ENCODE data around the gene RAP1GDS1.
A peak's percentile ranks its signal among the peaks of the same experiment; 100 is the strongest.
"Not testable (repeated sequence)": the region's sequence is repeated elsewhere in the genome, so short reads cannot be mapped to it uniquely, and the experiment has no call there.

RAP1GDS1 gene

GRCh38 chr4:98359646-98360045 is 98.5 kb downstream of the RAP1GDS1 start:
- H3K27me3 Mint-ChIP-seq = no peaks in the 10 kb centered on the region
- no peak overlapping the region for H3K27ac Mint-ChIP-seq
- peaks cover 11% of the 10 kb centered on the region for H3K4me1 Mint-ChIP-seq
- no peak overlapping the region for H3K4me3 Mint-ChIP-seq
- peaks cover 42% of the 10 kb centered on the region for H3K36me3 Mint-ChIP-seq
- H3K9me3 Mint-ChIP-seq = peaks cover 5% of the 10 kb centered on the region

DNA sequence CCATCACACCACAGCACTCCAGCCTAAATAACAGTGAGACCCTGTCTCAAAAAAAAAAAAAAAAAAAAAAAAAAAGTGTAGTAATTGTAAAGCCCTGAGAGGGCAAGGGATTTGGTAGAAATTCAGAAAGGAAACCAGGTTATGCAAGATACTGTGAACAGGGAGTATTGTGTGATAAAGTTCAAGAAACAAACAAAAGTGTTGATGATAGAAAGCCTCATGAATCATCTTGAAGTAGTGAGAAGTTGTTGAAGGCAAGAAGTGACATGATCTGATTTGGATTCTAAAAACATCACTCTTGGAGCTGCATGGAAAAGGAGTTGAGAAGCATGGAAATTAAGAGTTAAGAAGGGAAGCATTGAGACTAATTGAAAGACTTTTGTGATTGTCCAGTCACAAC is 102.2 kb downstream of the RAP1GDS1 start:
- Mint-ChIP-seq H3K4me3 (no peak overlapping the region), H3K9me3 (peaks cover 5% of the 10 kb centered on the region), H3K27ac (no peak overlapping the region), H3K4me1 (peaks cover 8% of the 10 kb centered on the region), H3K36me3 (peaks cover 54% of the 10 kb centered on the region), H3K27me3 (no peaks in the 10 kb centered on the region)

DNA sequence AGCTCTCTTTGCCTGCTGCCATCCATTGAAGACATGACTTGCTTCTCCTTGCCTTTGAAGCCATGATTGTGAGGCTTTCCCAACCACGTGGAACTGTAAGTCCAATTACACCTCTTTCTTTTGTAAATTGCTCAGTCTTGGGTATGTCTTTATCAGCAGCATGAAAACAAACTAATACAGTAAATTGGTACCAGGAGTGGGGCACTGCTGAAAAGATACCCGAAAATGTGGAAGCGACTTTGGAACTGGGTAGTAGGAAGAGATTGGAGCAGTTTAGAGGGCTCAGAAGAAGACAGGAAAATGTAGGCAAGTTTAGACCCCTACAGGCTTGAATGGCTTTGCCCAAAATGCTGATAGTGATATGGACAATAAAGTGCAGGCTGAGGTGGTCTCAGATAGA is 105.1 kb downstream of the RAP1GDS1 start:
- H3K27ac Mint-ChIP-seq, H3K4me1 Mint-ChIP-seq, H3K4me3 Mint-ChIP-seq, H3K9me3 Mint-ChIP-seq, H3K27me3 Mint-ChIP-seq: not testable (repeated sequence)
- H3K36me3 Mint-ChIP-seq = peaks cover 60% of the 10 kb centered on the region

DNA sequence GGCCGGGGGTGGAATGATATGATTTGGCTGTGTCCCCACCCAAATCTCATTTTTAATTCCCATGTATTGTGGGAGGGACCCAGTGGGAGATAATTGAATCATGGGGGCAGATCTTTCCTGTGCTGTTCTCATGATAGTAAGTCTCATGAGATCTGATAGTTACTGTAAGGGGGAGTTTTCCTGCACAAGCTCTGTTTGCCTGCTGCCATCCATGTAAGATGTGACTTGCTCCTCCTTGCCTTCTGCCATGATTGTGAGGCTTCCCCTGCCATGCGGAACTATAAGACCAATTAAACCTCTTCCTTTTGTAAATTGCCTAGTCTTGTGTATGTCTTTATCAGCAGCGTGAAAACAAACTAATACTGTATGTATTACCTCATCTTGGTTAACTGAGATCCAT is 106.8 kb downstream of the RAP1GDS1 start:
- not testable (repeated sequence) for H3K9me3 Mint-ChIP-seq, H3K27me3 Mint-ChIP-seq, H3K4me3 Mint-ChIP-seq, H3K27ac Mint-ChIP-seq, H3K4me1 Mint-ChIP-seq
- peaks cover 51% of the 10 kb centered on the region for H3K36me3 Mint-ChIP-seq

GRCh38 chr4:98369322-98369721 is 108.1 kb downstream of the RAP1GDS1 start:
- Mint-ChIP-seq H3K4me1 (no peaks in the 10 kb centered on the region), H3K27ac (no peak overlapping the region), H3K27me3 (no peaks in the 10 kb centered on the region), H3K4me3 (no peak overlapping the region), H3K9me3 (no peaks in the 10 kb centered on the region), H3K36me3 (peaks cover 48% of the 10 kb centered on the region)

DNA sequence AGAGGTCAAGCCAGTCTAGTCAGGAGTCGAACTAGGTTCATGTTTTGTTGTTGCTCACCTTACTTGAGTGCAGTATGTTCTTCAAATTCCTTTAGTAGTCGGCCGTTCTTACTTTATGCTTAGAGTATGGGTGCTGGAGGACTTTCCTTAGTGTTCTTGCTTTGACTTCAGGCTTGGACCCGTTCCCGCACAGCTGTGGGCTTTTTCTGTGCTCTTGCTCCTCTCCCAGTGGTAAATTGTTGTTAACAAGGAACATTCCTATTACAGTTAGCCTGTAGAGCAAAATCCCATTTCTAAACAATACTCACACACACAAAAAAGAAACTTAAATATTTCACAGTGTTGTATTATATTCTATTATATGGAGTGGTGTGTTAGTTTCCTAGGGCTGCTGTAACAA is 113.5 kb downstream of the RAP1GDS1 start:
- Mint-ChIP-seq H3K27ac (no peak overlapping the region), H3K9me3 (no peaks in the 10 kb centered on the region), H3K4me3 (no peak overlapping the region), H3K4me1 (peaks cover 7% of the 10 kb centered on the region), H3K36me3 (peaks cover 21% of the 10 kb centered on the region), H3K27me3 (no peaks in the 10 kb centered on the region)

DNA sequence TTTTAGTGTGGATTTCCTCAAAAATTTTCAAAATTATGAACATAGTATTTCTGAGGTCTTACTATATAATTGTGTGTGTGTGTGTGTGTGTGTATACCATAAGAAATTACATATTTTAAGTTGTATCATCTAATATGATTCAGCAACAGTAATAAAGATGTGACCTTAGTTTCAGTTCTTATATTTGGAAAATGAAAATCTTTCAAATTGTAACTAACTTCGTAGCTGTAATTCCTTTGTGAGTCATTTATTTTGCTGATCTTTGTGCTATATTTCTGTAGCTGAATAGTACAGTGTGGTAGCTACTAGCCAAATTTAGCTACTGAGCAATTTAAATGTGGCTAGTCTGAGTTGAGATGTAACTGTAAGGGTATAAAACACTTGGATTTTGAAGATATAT is 116.4 kb downstream of the RAP1GDS1 start:
- Mint-ChIP-seq H3K9me3 (no peaks in the 10 kb centered on the region), H3K36me3 (peaks cover 14% of the 10 kb centered on the region), H3K27me3 (no peaks in the 10 kb centered on the region), H3K27ac (peak overlapping the region; percentile 24), H3K4me3 (no peak overlapping the region), H3K4me1 (peaks cover 7% of the 10 kb centered on the region)

DNA sequence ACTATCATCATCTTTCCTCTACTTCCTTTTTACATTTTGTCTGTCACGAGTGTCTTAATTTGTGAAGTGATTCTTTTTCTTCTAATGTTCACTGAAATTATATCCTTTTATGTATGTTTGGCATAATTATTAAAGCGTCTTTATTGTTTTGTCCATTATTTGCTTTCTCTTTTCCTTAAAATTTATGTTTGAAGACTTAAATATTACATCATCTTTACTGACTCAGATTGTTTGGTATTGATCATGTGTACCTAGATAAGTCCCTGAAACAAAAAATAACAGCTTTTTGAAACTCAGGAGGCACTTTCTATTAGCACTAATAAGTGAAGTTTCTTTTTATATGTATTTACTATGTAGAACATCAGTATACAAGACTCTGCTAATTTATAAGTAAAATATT is 120.1 kb downstream of the RAP1GDS1 start:
- Mint-ChIP-seq H3K36me3 (peaks cover 1% of the 10 kb centered on the region), H3K9me3 (no peaks in the 10 kb centered on the region), H3K4me1 (peaks cover 7% of the 10 kb centered on the region), H3K27me3 (no peaks in the 10 kb centered on the region), H3K4me3 (no peak overlapping the region), H3K27ac (no peak overlapping the region)

- peaks cover 1% of the 10 kb centered on the region for H3K36me3 Mint-ChIP-seq
- no peak overlapping the region for H3K27ac Mint-ChIP-seq
- no peak overlapping the region for H3K4me3 Mint-ChIP-seq
- H3K4me1 Mint-ChIP-seq = no peaks in the 10 kb centered on the region
- H3K9me3 Mint-ChIP-seq = no peaks in the 10 kb centered on the region
- no peaks in the 10 kb centered on the region for H3K27me3 Mint-ChIP-seq
Observed at GRCh38 chr4:98383431-98384106, 122.4 kb downstream of the RAP1GDS1 start.

DNA sequence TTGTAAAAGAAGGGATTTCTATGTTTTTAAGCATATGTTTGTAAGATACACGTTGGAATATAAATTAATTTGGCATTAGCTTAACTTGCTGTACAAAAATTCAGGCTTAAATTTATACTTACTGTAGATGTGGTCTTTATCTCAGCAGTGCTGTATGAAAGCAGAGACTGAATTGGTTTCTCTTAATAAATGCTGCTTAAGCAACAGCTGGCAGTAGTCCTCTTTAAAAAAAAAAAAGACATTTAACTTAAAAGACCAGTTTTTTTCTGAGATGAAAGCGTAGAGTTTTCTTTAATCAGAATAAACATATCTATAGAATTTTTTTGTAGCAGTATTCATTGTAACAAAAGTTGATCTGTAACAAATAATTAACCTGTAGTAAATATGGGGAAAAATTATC is 124.6 kb downstream of the RAP1GDS1 start:
- Mint-ChIP-seq H3K27me3 (no peaks in the 10 kb centered on the region), H3K36me3 (peaks cover 6% of the 10 kb centered on the region), H3K4me3 (no peak overlapping the region), H3K27ac (no peak overlapping the region), H3K4me1 (no peaks in the 10 kb centered on the region), H3K9me3 (no peaks in the 10 kb centered on the region)

GRCh38 chr4:98387345-98388026 is 126.3 kb downstream of the RAP1GDS1 start:
- H3K9me3 Mint-ChIP-seq = no peaks in the 10 kb centered on the region

GRCh38 chr4:98394134-98394533 is 132.9 kb downstream of the RAP1GDS1 start:
- no peak overlapping the region for H3K27ac Mint-ChIP-seq

More at GRCh38 chr4:98387345-98388026, 126.3 kb downstream of the RAP1GDS1 start:
- Mint-ChIP-seq H3K27ac (no peak overlapping the region), H3K27me3 (no peaks in the 10 kb centered on the region), H3K4me1 (no peaks in the 10 kb centered on the region), H3K36me3 (peaks cover 10% of the 10 kb centered on the region), H3K4me3 (no peak overlapping the region)

GRCh38 chr4:98399915-98400314 is 138.7 kb downstream of the RAP1GDS1 start:
- H3K9me3 Mint-ChIP-seq = peaks cover 26% of the 10 kb centered on the region
- H3K27ac Mint-ChIP-seq = no peak overlapping the region
- peaks cover 24% of the 10 kb centered on the region for H3K36me3 Mint-ChIP-seq
- H3K4me3 Mint-ChIP-seq = no peak overlapping the region
- peaks cover 4% of the 10 kb centered on the region for H3K4me1 Mint-ChIP-seq
- H3K27me3 Mint-ChIP-seq = no peaks in the 10 kb centered on the region

More at GRCh38 chr4:98394134-98394533, 132.9 kb downstream of the RAP1GDS1 start:
- Mint-ChIP-seq H3K27me3 (no peaks in the 10 kb centered on the region), H3K36me3 (peaks cover 37% of the 10 kb centered on the region), H3K4me3 (no peak overlapping the region), H3K9me3 (peaks cover 11% of the 10 kb centered on the region), H3K4me1 (peaks cover 4% of the 10 kb centered on the region)

- no peak overlapping the region for H3K27ac Mint-ChIP-seq
- peaks cover 34% of the 10 kb centered on the region for H3K36me3 Mint-ChIP-seq
- no peaks in the 10 kb centered on the region for H3K4me1 Mint-ChIP-seq
- H3K4me3 Mint-ChIP-seq = no peak overlapping the region
- H3K9me3 Mint-ChIP-seq = peaks cover 5% of the 10 kb centered on the region
- no peaks in the 10 kb centered on the region for H3K27me3 Mint-ChIP-seq
Observed at GRCh38 chr4:98406819-98407218, 145.6 kb downstream of the RAP1GDS1 start.

- peaks cover 27% of the 10 kb centered on the region for H3K36me3 Mint-ChIP-seq
- no peaks in the 10 kb centered on the region for H3K4me1 Mint-ChIP-seq
- peaks cover 5% of the 10 kb centered on the region for H3K9me3 Mint-ChIP-seq
- no peak overlapping the region for H3K4me3 Mint-ChIP-seq
- no peaks in the 10 kb centered on the region for H3K27me3 Mint-ChIP-seq
- no peak overlapping the region for H3K27ac Mint-ChIP-seq
Observed at GRCh38 chr4:98411731-98412130, 150.5 kb downstream of the RAP1GDS1 start.

DNA sequence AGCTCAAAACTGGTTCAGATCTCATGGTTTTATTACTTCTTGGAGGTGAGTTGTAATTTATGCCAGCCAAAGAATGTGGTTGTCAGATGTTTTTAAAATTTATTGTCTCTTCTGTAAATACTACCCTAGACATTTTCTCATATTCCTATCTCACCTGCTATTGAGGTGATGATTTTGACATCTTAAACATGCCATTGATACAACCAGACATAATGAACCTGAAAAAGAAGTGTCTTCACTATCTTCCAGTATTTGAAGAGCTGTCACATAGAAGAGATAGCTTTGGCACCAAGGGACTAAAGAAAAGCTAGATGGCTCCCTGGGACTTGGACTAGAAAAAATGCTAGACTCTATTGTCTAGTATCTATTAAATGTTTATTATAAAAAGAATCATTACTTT is 155.7 kb downstream of the RAP1GDS1 start:
- Mint-ChIP-seq H3K27me3 (no peaks in the 10 kb centered on the region), H3K9me3 (no peaks in the 10 kb centered on the region), H3K4me3 (no peak overlapping the region), H3K4me1 (no peaks in the 10 kb centered on the region), H3K36me3 (peaks cover 22% of the 10 kb centered on the region), H3K27ac (no peak overlapping the region)
